ENCODE data around the gene OR2D2. TPM values are rescaled to one million over a fixed set of nuclear protein-coding genes. Genes with fewer than 3 reads are reported as not detected.
"Not testable (repeated sequence)": the region's sequence is repeated elsewhere in the genome, so short reads cannot be mapped to it uniquely, and the experiment has no call there.

OR2D2 gene
- total RNA-seq, 1 donor from 2014 or later = not detected

DNA sequence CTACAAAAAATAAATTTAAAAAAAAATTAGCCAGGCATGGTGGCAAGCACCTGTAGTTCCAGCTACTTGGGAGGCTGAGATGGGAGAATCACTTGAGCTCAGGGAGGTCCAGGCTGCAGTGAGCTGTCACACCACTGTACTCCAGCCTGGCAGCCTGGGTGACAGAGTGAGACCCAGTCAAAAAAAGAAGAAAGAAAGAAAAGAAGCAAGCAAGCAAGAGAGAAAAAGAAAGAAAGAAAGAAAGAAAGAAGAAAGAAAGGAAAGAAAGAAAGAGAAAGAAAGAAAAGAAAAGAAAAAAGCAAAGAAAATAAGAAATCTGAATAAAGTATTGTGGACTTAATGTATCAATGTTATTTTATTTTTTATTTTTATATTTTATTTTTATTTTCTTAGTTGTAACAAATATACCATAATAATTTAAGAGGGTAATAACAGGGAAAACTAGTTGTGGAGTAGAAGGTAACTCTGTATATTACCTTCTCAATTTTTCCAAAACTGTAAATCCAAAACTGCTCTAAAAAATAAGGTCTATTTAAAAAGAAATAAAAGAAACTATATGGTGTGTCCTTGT is 32.8 kb upstream of the OR2D2 start:
- intact Hi-C loops (cut with DNase I) = no loop called here
- Histone ChIP-seq H3K27me3 (no peaks in the 10 kb centered on the region), H3K4me3 (no peak overlapping the region), H3K27ac (no peak overlapping the region), H3K9me3 (no peaks in the 10 kb centered on the region), H3K4me1 (peaks cover 11% of the 10 kb centered on the region), H3K36me3 (no peaks in the 10 kb centered on the region)
- DNase-seq (ENCODE audit: extremely low spot score in 2 of 2) = no peak
- no peak for TF ChIP-seq POLR2A (IDR thresholded peaks at IDR 0.05)
- TF ChIP-seq POLR2AphosphoS5 (IDR thresholded peaks at IDR 0.05; ENCODE audit: insufficient read depth in 1 of 2, low read depth in 1 of 2) = no peak
- TF ChIP-seq, protein P1, sequence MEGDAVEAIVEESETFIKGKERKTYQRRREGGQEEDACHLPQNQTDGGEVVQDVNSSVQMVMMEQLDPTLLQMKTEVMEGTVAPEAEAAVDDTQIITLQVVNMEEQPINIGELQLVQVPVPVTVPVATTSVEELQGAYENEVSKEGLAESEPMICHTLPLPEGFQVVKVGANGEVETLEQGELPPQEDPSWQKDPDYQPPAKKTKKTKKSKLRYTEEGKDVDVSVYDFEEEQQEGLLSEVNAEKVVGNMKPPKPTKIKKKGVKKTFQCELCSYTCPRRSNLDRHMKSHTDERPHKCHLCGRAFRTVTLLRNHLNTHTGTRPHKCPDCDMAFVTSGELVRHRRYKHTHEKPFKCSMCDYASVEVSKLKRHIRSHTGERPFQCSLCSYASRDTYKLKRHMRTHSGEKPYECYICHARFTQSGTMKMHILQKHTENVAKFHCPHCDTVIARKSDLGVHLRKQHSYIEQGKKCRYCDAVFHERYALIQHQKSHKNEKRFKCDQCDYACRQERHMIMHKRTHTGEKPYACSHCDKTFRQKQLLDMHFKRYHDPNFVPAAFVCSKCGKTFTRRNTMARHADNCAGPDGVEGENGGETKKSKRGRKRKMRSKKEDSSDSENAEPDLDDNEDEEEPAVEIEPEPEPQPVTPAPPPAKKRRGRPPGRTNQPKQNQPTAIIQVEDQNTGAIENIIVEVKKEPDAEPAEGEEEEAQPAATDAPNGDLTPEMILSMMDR (IDR thresholded peaks at IDR 0.05) = no peak

DNA sequence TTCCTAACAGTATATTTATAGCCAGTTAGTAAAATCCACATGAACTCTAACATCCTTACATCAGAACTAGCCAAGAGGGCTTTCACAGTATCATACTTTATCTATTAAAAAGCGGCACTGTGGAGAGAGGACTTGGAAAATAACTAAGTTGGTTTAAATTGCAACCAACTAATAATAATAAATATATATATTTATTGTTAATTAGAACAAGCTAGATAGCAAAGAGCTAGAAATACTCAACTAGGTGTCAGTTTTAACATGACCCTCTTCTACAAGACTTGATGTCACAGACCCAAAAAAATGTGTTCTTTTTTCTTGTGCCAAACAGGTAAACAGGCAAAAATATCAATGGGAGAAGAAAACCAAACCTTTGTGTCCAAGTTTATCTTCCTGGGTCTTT is 28.4 kb upstream of the OR2D2 start, which contains the start of gene OR2D3:
Gene OR2D3 (plus strand): TSS at position 301 of the 400 bp plus-strand sequence. CDS start 0 bp downstream, at position 301.
- no peaks in the 10 kb centered on the region for H3K36me3 ChIP-seq
- H3K4me3 ChIP-seq = no peak within 1 kb of the TSS
- DNase-seq (ENCODE audit: extremely low spot score in 2 of 2) = no peak
- H3K27me3 ChIP-seq = no peaks in the 10 kb centered on the region
- no peaks in the 10 kb centered on the region for H3K4me1 ChIP-seq
- intact Hi-C loops (cut with DNase I) = no loop called here
- H3K9me3 ChIP-seq = no peaks in the 10 kb centered on the region
- no peak within 1 kb of the TSS for H3K27ac ChIP-seq
- TF ChIP-seq POLR2AphosphoS5 (IDR thresholded peaks at IDR 0.05; ENCODE audit: insufficient read depth in 1 of 2, low read depth in 1 of 2) (no peak), POLR2A (IDR thresholded peaks at IDR 0.05) (no peak)
- TF ChIP-seq, protein P1 (IDR thresholded peaks at IDR 0.05) = no peak

DNA sequence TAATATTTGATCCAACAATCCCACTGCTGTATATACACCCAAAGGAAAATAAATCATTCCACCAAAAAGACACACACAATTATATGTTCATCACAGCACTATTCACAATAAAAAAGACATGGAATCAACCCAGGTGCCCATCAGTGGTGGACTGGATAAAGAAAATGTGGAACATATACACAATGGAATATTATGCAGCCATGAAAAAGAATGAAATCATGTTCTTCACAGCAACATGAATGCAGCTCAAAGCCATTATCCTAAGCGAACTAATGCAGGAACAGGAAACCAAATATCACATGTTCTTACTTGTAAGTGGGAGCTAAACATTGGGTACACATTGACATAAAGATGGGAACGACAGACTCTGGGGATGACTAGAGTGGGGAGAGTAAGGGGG is 27.4 kb upstream of the OR2D2 start:
- H3K27me3 ChIP-seq = no peaks in the 10 kb centered on the region
- H3K4me3 ChIP-seq = no peak overlapping the region
- H3K27ac ChIP-seq = no peak overlapping the region
- TF ChIP-seq, protein P1 (IDR thresholded peaks at IDR 0.05) = no peak
- TF ChIP-seq POLR2A (IDR thresholded peaks at IDR 0.05) (no peak), POLR2AphosphoS5 (IDR thresholded peaks at IDR 0.05; ENCODE audit: insufficient read depth in 1 of 2, low read depth in 1 of 2) (no peak)
- intact Hi-C loops (cut with DNase I) = no loop called here
- no peaks in the 10 kb centered on the region for H3K9me3 ChIP-seq
- DNase-seq (ENCODE audit: extremely low spot score in 2 of 2) = no peak
- H3K36me3 ChIP-seq = no peaks in the 10 kb centered on the region
- no peaks in the 10 kb centered on the region for H3K4me1 ChIP-seq

DNA sequence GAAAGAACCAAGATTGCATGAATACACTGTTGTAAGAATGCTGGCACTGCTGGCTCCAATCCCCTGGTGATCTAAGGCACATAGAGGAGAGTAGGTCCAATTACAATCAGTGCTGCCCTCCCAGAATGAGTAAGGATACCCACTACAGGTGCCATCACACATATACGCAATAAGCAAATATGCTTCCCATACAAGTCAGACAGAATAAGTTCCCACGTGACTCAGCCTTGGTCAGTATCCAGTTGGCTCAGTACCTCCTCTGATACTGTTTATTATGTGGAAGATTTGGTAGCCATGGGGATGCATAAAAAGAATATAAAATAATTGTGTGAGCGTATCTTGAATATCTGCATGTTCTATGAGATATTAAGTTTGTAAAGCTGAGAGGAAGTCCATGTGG is 19.6 kb upstream of the OR2D2 start:
- no peaks in the 10 kb centered on the region for H3K27me3 ChIP-seq
- TF ChIP-seq POLR2A (IDR thresholded peaks at IDR 0.05) = no peak
- no peak for TF ChIP-seq POLR2AphosphoS5 (IDR thresholded peaks at IDR 0.05; ENCODE audit: insufficient read depth in 1 of 2, low read depth in 1 of 2)
- TF ChIP-seq, protein P1 (IDR thresholded peaks at IDR 0.05) = no peak
- H3K36me3 ChIP-seq = no peaks in the 10 kb centered on the region
- H3K9me3 ChIP-seq = no peaks in the 10 kb centered on the region
- no peak overlapping the region for H3K27ac ChIP-seq
- DNase-seq (ENCODE audit: extremely low spot score in 2 of 2) = no peak
- intact Hi-C loops (cut with DNase I) = no loop called here
- H3K4me3 ChIP-seq = no peak overlapping the region
- H3K4me1 ChIP-seq = no peaks in the 10 kb centered on the region

DNA sequence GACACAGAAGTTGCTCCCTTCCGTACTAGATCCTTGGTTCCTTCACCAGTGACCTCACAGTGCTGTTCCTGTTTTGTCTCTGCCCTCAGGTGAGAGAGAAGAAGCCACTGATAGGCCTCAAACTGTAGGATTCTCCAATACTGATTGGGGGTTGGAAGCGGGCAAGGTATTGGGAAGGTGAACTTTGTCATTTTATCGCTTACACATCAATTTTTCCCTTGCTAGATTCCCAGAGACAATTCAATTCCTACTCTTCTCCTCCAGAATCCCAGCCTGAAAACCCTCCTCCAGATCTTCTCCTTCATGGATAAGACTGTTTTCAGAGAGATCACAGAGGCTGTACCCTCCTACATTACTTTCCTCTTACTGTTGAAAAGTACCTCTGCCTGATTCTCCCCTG is 19.1 kb upstream of the OR2D2 start:
- Histone ChIP-seq H3K4me3 (no peak overlapping the region), H3K27me3 (no peaks in the 10 kb centered on the region), H3K27ac (no peak overlapping the region), H3K9me3 (no peaks in the 10 kb centered on the region), H3K36me3 (no peaks in the 10 kb centered on the region), H3K4me1 (no peaks in the 10 kb centered on the region)
- intact Hi-C loops (cut with DNase I) = no loop called here
- no peak for DNase-seq (ENCODE audit: extremely low spot score in 2 of 2)
- no peak for TF ChIP-seq POLR2AphosphoS5 (IDR thresholded peaks at IDR 0.05; ENCODE audit: insufficient read depth in 1 of 2, low read depth in 1 of 2)
- TF ChIP-seq, protein P1 (IDR thresholded peaks at IDR 0.05) = no peak
- TF ChIP-seq POLR2A (IDR thresholded peaks at IDR 0.05) = no peak

DNA sequence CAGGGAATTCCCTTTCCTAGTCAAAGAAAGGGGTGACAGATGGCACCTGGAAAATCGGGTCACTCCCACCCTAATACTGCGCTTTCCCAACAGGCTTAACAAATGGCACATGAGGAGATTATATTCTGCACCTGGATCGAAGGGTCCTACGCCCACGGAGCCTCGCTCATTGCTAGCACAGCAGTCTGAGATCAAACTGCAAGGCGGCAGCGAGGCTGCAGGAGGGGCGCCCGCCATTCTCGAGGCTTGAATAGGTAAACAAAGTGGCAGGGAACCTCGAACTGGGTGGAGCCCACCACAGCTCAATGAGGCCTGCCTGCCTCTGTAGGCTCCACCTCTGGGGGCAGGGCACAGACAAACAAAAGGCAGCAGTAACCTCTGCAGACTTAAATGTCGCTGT is 12.5 kb upstream of the OR2D2 start:
- H3K27ac ChIP-seq; H3K27me3 ChIP-seq; H3K4me3 ChIP-seq; DNase-seq (ENCODE audit: extremely low spot score in 2 of 2); intact Hi-C loops (cut with DNase I); H3K36me3 ChIP-seq; H3K4me1 ChIP-seq; H3K9me3 ChIP-seq: not testable (repeated sequence)
